HG03103 (cell line): Measurements from ENCODE around the gene PTX3.

ENCODE experiments used
- ATAC-seq: cut with Tn5 transposase; IDR thresholded peaks from one replicate; pipeline ENCODE4 v1.9.1; 2021; ENCODE audit warnings: low read depth; ENCODE audit not compliant: unreplicated experiment

PTX3 gene

DNA sequence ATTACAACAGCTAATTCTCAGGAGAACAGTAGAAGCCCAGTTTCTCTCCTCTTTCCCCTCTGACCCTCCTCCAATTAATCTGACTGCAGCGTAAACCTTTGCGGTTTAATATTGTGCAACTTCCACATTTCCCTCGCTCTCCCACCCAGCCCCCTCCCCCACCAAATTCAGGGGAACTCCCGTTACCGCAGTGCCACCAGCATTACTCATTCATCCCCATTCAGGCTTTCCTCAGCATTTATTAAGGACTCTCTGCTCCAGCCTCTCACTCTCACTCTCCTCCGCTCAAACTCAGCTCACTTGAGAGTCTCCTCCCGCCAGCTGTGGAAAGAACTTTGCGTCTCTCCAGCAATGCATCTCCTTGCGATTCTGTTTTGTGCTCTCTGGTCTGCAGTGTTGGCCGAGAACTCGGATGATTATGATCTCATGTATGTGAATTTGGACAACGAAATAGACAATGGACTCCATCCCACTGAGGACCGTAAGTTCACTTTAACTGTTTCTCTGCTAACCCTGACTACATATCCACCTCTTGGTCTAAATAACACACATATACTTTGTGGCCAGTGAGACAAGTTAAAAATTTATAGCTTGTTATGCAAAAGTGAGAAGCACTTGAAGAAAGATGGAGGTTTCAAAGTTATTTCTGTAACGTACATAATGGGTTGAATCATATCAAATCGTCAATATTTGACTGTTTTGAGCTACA, at the start of gene PTX3:
PTX3 (plus strand) TSS at position 268 of the 709 bp plus-strand sequence; CDS start at position 352, 84 bp downstream.
- ATAC-seq: no peak

DNA sequence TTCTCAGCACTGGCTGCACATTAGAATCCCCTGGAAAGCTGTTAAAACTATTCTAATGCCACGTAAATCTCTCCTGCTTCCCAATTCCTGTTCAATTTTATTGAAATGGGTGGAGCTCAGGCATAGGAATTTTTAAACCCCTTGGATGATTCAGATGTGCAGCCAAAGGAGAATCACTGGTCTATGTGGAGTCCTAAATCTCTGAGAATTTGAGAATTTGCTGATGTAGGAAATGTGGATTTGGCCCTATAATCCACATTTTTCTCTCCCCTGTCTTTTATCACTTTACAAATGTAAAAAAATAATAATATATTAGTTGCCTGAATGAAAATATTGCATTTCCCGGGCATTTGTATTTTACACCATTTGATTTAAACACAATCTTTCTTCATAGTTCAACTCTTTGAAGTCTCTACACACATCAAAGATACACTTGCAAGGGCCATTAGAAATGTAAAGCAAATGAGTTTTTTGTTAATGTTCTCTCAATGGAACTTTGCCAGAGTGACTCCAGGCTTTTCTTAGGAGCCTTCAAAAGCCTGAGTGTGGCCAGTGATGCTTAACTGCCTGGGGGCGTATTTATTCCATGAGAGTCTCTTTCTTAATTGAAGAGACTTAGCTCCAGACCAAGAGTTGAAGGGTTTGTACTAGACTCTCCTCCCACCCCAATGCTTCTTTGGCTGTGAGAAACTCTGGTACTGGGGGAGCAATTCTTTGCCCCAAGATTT, 48.8 kb upstream of the PTX3 start:
- ATAC-seq: no peak

DNA sequence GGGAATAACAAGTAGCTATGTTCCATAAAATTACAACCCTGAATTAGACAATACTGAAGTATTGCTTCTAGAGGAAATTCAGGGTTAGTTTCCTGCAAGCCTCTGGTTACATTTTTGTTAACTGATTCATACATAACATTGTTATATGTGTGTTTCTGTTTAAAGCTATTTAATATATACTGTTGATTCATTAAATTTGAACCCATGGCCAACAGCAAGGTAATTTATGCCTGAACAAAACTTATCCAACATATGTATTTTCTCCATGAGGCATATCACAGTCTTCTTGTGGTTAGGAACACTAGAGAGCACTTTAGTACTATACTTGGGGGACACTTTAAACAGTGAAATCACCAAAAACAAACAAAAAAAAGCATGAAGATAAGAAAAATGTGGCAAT, 47.7 kb upstream of the PTX3 start:
- ATAC-seq: no peak

DNA sequence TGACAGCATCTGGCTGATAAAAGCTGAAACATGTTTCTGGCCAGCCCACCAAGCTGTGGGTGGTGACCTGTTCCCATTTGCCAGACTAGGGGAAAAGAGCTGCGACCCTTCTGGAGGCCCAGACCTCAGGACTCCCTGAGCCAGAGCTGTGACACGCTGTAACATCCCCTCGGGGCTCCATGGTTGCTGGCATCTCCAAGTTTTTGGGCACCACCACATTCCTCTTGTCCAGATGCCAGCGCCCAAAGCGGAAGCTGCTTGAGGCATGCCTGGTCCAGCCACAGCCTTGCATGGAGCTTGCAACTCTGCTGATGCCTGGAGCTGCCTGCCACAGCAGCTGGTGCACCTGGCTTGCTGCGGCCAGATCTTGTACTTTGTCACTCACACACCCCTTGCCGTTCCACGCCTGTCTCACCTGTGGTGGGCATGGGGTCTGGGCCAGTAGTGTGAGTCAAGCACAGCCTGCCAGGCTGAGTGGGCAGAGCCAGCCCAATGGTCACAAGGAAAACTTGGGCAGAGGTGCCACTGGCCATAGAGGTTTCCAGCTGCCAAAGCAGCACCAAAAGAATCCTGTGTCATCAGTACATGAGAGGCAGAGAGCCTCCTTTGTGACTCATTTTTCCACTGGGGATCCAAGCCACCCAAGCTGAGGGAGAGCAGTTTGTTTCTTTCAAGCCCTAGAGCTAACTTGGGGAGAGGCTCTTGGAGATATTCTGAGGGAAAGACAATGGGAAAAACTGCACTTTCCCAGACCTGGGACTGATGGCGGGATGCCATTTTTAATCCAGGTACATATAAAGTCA, 45.7 kb upstream of the PTX3 start:
- ATAC-seq: no peak

DNA sequence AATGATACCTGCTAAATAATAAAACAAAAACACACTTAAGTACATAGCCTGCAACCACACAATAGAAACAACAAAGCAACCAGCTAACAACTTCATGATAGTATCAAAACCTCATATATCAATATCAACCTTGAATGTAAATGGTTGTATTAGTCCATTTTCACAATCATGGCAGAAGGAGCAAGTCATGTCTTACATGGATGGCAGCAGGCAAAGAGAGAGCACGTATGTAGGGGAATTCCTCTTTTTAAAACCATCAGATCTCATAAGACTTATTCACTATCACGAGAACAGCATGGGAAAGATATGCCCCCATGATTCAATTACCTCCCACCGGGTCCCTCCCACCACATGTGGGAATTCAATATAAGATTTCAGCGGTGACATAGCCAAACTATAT, 44.5 kb upstream of the PTX3 start:
- ATAC-seq: no peak

DNA sequence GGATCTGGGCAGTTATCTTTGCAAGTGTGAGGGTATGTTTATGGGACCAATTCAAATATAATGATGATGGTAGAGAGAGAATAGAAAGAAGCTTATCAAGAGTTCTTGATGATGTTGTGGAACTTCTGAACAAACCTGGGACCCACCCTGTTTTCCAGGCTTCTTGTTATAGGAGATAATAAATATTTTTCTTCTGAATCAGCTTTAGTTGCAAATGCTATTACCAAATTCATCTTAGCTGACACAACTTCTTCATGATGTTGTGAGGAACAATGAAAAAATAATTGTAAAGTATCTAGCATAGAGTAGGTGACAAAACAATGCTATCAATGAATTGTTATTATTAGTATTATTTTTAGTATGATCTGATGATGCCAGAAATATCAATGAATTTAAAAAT, 43.5 kb upstream of the PTX3 start:
- ATAC-seq: no peak

DNA sequence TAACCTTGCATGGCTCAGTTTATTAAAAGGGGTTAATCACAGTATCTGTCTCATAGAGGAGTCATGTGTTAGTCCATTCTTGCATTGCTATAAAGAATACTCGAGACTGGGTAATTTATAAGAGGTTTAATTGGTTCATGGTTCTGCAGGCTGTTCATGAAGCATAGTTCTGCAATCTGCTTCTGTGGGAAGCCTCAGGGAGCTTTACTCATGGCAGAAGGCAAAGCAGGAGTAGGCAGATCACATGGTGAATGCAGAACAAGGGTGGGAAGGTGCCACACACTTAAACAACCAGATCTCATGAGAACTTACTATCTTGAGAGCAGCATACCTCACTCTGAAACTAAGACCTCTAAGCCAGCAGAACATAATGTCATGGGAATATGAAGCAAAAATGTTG, 42.2 kb upstream of the PTX3 start:
- no peak for ATAC-seq

DNA sequence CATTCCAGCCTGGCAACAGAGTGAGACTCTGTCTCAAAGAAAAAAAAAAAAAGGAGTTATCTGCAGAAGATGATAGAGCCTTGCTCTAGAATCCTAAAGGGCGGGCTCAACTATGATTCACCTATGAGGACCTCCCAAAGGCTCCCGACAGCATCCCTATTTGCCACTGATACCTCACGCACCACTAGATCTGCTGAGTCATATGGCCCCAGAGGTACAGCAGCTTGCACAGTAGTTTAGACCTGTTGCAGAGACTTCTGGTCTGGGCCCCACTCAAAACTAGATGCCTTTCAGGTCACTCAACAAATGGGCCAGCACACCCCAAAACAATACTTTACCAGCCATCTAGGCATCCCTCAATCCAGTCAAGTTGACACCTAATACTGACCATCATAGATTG, 38.1 kb upstream of the PTX3 start:
- no peak for ATAC-seq

DNA sequence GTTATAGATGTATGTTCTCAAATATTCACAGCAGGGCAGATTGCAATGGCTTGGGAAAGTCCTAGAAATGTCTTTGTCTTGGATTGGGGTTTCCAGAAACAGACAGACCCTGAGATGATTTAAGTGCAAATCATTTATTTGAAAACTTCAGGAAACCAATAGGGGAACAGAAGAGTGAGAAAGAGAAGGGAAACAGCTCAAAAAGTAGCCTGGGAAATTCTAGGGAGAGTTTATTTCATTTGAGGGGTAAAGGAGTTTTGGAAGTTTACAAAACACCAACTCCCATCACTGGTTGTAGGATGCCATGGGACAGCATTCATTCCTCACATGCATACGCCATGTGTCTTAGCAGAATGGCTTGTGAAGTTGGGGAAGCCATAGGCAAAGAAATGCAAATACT, 32.3 kb upstream of the PTX3 start:
- ATAC-seq: no peak

DNA sequence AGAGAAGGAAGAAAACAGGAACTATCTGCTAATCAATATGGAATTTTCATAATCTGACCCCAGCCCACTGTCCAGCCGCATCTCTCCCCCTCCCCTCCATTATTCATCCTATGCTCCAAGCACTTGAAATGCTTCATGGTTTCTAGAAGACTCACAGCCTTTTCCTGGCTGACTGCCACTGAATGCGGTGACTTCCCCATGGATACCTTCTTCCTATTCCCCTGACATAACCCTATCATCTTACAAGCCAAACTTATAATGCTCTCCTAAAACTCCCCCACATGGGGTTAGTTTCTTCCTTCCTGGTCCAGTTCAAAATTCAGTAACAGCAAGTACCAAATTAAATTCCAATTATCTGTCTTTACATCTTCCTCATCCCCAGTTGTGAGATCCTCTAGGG, 31.2 kb upstream of the PTX3 start:
- no peak for ATAC-seq

DNA sequence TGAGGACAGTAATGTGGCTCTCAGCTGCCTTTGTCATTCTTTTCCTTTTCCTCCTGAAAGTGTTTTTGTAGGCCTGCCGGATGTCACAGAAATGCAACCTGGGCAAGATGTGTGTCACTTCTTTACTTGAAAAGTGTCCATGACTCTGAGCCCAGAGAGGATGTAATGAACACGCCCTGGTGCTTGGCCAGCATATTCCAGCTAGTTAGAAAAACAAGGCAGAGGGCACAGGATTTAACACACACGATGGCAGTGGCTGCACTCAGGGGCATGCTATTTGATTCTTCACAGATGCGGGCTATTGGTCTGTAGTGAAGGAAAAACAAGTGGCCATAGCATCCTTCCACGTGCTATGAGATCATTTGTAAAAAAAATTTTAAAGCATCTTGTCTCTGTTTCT, 30.3 kb upstream of the PTX3 start:
- no peak for ATAC-seq

DNA sequence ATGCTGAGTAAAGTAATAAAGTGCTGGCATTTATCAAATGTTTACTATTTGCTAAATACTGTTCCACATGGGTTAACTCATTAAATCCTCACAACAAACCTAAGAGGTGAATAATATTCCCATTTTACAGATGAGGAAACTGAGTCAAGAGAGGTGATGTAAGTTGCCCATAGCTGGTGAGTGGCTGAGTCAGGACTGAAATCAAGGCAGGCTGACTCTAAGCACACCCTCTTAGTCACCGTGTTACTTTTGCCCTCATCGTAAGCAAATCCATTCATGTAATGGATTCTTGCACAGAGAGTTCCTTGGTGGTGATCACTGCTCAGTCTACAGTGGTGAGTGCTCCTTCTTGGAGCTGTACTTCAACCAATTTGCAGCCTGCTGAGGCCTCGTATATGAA, 28.9 kb upstream of the PTX3 start:
- no peak for ATAC-seq

DNA sequence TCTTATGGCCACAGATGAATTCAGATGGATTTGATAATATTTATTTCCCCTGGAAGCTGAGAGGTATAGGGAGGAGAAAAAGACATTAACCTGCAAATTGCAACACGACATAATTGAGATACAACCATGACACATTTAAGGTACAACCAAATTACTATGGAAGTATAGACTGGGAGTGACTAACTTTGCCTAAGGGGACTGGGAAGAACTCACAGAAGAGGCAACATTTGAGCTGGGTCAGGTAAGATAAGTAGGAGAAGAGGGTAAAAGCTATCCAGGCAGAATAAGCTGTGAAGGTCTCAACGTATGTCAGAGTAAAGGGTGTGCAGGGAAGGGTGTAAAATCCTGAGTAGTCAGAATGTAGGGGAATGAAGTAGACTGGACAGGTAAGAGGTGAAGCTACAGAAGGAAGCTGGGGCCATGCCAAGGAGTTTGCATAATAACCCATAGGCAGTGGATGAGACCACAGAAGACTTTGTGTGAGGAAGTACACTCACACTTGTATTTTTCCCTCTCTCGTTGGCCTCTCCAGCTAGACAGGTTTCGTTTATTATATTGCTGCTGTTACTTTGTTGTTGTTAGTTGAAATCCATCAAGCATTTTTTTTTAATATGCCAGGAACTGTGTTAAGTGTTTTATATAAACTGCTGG, 28.0 kb upstream of the PTX3 start:
- no peak for ATAC-seq

DNA sequence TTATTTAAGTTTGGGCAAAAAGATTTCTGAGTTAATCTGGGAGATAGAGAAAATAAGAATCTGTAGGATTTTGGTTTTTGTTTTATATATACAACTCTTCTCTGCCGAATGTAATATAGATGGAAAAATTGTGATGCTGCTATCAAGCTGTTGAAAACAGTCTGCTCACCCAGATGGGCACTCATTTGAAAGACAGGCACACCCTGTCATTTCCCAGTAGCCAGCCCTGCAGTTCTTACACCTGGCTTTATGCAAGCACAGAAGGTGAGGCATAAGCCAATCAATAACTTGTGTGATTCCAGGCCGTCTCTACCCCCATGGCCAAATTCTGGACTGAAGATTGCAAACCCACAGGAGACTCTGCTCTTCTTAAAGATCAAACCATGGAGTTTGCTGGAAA, 27.1 kb upstream of the PTX3 start:
- ATAC-seq: no peak

DNA sequence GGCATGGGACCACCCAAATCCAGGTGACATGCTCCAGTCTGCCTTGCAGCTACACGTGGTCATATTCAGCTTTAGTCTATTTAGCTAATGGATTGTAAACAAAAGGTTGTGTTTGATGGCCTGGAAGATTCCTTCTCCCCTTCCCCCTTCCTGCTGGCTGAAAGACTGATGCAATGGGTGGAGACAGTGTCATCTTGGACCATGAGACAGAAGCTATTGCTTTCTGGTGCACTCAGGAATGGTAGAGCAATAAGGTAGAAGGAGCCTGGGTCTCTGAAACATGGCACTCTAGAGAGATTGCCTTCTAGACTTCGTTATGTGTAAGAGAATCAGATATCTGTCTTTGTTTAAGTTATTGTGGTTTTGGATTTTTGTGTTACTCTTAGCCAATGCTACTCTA, 25.7 kb upstream of the PTX3 start:
- ATAC-seq: no peak

DNA sequence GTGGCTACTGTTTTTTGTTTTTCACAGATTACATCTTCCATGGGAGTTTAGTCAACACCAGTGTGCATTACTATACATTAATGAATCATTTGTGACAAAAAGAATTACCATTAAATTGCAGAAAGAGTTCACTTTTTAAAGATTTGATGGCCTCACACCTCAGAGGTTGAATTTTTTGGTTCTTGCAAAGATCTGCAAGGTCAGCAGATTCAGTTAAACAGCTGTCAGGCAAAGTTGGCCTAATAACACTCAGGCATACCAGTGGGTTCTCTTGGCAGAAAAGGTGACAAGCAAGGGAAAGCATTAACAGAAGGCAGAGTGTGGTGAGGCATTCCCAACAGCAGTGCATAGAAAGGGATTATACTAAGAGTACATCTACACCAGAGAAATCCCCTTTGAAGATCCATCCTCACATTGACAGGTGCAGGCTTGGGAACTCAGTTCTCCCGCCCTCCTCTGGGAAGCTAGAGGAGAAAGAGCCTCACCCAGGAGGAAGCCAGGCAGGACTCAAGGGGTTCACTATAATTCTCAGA, 24.3 kb upstream of the PTX3 start:
- ATAC-seq: no peak

DNA sequence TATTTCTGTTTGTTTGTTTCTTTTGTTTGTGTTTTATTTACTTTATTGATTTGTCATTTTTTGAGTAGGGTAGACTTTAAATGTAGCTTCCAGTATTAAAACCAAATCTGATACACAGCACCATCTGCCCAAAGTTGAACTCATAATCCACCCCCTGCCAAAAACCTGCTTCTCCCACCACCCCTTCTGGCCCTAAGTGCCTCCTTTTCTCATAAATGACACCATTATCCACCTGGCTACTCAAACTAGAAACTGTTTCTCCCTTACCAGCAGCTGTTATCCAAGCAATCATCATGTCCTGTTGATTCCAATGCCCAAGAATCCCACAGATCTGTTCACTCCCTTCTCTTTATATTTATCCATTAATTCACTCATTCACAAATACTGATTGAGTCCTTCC, 21.8 kb upstream of the PTX3 start:
- no peak for ATAC-seq

DNA sequence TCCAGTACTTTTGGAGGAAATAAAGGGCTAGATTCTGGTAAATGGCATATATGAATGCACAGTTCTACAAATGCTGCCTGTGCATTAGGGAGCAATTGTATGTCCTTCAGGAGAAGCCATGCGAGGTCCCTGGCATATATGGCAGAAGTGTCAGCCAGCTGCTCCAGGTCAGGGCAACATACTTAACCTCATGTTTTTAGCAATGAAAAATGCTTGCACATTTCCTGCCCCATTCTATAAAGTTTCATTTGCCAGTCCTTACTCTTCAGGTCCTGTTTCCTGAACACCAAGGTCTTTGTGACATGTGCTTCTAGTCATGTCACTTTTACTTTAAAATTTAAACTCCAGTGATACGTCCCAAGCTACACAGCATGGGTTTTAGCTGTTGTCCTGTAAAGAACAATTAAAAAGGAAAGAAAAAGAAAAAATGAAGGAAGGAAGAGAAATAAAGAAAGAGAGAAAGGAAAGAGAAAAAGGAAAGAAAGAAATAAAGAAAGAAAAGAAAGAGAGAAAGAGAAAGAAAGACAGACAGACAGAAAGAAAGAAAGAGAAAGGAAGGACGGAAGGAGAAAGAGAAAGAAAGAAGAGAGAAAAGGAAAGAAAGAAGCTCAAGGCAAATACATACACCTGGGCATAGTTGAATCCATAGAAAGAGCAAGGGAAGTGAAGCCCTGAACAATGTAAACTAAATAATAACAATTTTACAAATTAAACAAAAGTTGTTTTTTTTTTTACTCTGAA, 20.1 kb upstream of the PTX3 start:
- ATAC-seq: no peak

DNA sequence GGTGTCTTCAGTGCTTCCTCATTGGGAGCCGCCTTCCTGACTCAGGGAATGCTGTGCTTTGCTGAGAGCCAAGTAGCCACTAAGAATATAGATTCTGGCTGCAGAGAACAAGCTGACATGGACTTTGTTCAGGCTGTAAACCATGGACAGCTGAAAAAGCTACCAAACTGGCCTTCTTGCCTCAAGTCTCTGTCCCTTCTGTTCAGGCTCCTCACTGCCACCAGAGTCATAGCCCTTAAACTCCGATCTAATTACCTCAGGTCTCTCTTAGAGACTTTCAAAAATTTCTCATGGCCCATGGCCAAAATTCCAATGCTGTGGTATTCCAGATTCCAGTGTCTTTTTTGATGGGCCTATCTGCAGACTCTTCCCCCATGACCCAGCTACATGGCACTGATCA, 19.4 kb upstream of the PTX3 start:
- no peak for ATAC-seq

DNA sequence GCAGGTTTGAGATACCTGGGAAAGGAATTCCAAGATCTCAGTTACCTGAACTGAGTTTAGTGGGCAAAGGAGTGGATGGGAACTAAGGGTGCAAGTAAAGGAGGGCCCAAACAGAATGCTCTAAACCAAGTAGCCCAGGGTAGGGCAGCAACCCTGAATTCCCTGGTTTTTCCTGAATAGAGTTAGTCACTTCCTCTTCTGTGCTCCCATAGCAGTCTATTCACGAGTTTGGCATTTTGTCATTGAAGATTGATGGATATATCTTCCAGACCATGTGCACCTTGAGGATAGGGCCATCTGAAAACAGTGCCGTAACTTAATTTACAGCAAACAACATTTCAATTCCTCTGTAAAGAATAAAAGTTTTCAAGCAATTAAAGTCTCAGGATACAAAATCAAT, 18.5 kb upstream of the PTX3 start:
- ATAC-seq: no peak
